CD14-positive monocyte (primary cell): Measurements from ENCODE around the gene STK38L. TPM values are rescaled to one million over a fixed set of nuclear protein-coding genes. Genes with fewer than 3 reads are reported as not detected.

ENCODE experiments used
- DNase-seq, 3 donors: peaks; one replicate each; pipeline ENCODE4 v3.0.0-alpha.2; 2011 to 2022
- H2AFZ ChIP-seq: 2 replicates; pipeline ENCODE4 v1.6.0; 2012; ENCODE audit warnings: mild to moderate bottlenecking, low read depth, low read length, inconsistent platforms; ENCODE audit not compliant: insufficient read depth, poor library complexity, severe bottlenecking
- H3K27ac ChIP-seq, 2 donors: 1 replicate in 1 of 2; 2 replicates in 1 of 2; pipeline ENCODE4 v1.5.1; 2012 to 2013; ENCODE audit warnings: low read length in 2 of 2, control low read depth in 1 of 2, inconsistent platforms in 1 of 2, low read depth in 1 of 2, mild to moderate bottlenecking in 1 of 2
- H3K27me3 ChIP-seq, 2 donors: one replicate each; pipeline versions ENCODE4 v1.6.0 to v1.6.1; 2011 to 2013; ENCODE audit warnings: low read length in 2 of 2; ENCODE audit not compliant: control insufficient read depth in 2 of 2, insufficient read depth in 2 of 2
- H3K36me3 ChIP-seq, 2 donors: replicated peaks in 1 of 2; 1 replicate in 1 of 2; 2 replicates in 1 of 2; pipeline versions ENCODE4 v1.5.1 to v1.6.1; 2012 to 2013; ENCODE audit warnings: low read length in 2 of 2, control low read depth in 1 of 2, inconsistent platforms in 1 of 2, mild to moderate bottlenecking in 1 of 2; ENCODE audit not compliant: insufficient read depth in 2 of 2, control insufficient read depth in 1 of 2
- H3K4me1 ChIP-seq, 2 donors: 1 replicate in 1 of 2; 2 replicates in 1 of 2; pipeline versions ENCODE4 v1.5.1 to v1.6.1; 2012 to 2013; ENCODE audit warnings: low read length in 2 of 2, control low read depth in 1 of 2, inconsistent platforms in 1 of 2, mild to moderate bottlenecking in 1 of 2, moderate library complexity in 1 of 2; ENCODE audit not compliant: insufficient read depth in 2 of 2, control insufficient read depth in 1 of 2
- H3K4me2 ChIP-seq: replicated peaks from 2 replicates; pipeline ENCODE3; 2012; ENCODE audit warnings: low read length, moderate library complexity, mild to moderate bottlenecking; ENCODE audit not compliant: poor library complexity, severe bottlenecking; ENCODE audit errors: extremely low read depth
- H3K4me3 ChIP-seq, 3 experiments: fragments of 200-600 bp in 1 of 3; sonication (generic) in 1 of 3; replicated peaks in 1 of 3; 1 replicate in 2 of 3; 2 replicates in 1 of 3; pipeline ENCODE4 v1.5.1; 2011 to 2013; ENCODE audit warnings: low read length in 3 of 3, mild to moderate bottlenecking in 3 of 3, control low read depth in 2 of 3, low read depth in 2 of 3, inconsistent platforms in 1 of 3, moderate library complexity in 1 of 3
- H3K79me2 ChIP-seq: 2 replicates; pipeline ENCODE4 v1.6.0; 2012; ENCODE audit warnings: mild to moderate bottlenecking, control low read depth, inconsistent platforms, low read length, moderate library complexity; ENCODE audit not compliant: insufficient read depth
- H3K9ac ChIP-seq: 2 replicates; pipeline ENCODE4 v1.6.0; 2017; ENCODE audit warnings: low read length, mild to moderate bottlenecking; ENCODE audit not compliant: insufficient read depth, poor library complexity, severe bottlenecking
- H3K9me3 ChIP-seq, 2 donors: replicated peaks in 1 of 2; 1 replicate in 1 of 2; 2 replicates in 1 of 2; pipeline versions ENCODE4 v1.5.1 to v1.6.1; 2012 to 2013; ENCODE audit warnings: low read length in 2 of 2, control low read depth in 1 of 2; ENCODE audit not compliant: control insufficient read depth in 1 of 2, insufficient read depth in 1 of 2
- H4K20me1 ChIP-seq: 2 replicates; pipeline ENCODE4 v1.6.0; 2012; ENCODE audit warnings: mild to moderate bottlenecking, low read length, control low read depth, moderate library complexity; ENCODE audit not compliant: insufficient read depth
- H3K27ac Mint-ChIP-seq, 7 donors: one replicate each; pipeline ENCODE4 v1.8.0; 2020; ENCODE audit warnings: mild to moderate bottlenecking in 7 of 7, mixed read lengths in 7 of 7, moderate library complexity in 6 of 7, inconsistent platforms in 2 of 7
- H3K27me3 Mint-ChIP-seq, 3 donors: one replicate each; pipeline ENCODE4 v1.8.0; 2021 to 2022; ENCODE audit warnings: low read depth in 3 of 3, mild to moderate bottlenecking in 3 of 3, mixed read lengths in 3 of 3, moderate library complexity in 3 of 3, inconsistent platforms in 1 of 3
- H3K36me3 Mint-ChIP-seq, 2 donors: one replicate each; pipeline ENCODE4 v1.8.0; 2020; ENCODE audit warnings: mixed read lengths in 2 of 2, inconsistent platforms in 1 of 2, mild to moderate bottlenecking in 1 of 2
- H3K4me1 Mint-ChIP-seq: one replicate; pipeline ENCODE4 v1.8.0; 2020; ENCODE audit warnings: mild to moderate bottlenecking, mixed read lengths
- H3K4me3 Mint-ChIP-seq, 2 donors: one replicate each; pipeline ENCODE4 v1.8.0; 2020; ENCODE audit warnings: mild to moderate bottlenecking in 2 of 2, mixed read lengths in 2 of 2, moderate library complexity in 1 of 2
- H3K9me3 Mint-ChIP-seq, 7 donors: one replicate each; pipeline ENCODE4 v1.8.0; 2020 to 2022; ENCODE audit warnings: mixed read lengths in 7 of 7, mild to moderate bottlenecking in 6 of 7, moderate library complexity in 6 of 7, inconsistent platforms in 2 of 7
- CTCF ChIP-seq: fragments of 200-600 bp; IDR thresholded peaks from one replicate; pipeline ENCODE4 v1.8.0; 2022; ENCODE audit warnings: antibody characterized with exemption, mild to moderate bottlenecking
- WGBS: methylation state at CpG from one replicate; pipeline ENCODE4 v1.1.5; 2013; ENCODE audit warnings: missing lambda C conversion rate; ENCODE audit not compliant: insufficient coverage; 5-methylcytosine and 5-hydroxymethylcytosine counted together
- intact Hi-C, 2 donors: fragments of 100-400 bp; cut with micrococcal nuclease; formaldehyde crosslinking; loops; one replicate each; pipeline versions ENCODE4 v1.15.0 to v1.15.1; 2023
- polyA plus RNA-seq, 3 donors: library from polyadenylated mRNA; depleted of rRNA in 1 of 3; unstranded in 2 of 3; stranded (reverse) in 1 of 3; fragments of 300-500 nt in 2 of 3; fragments of >200 nt in 1 of 3; fragmentation: Illumina TruSeq in 2 of 3; gene quantifications; 1 replicate in 2 of 3; 2 replicates in 1 of 3; pipeline ENCODE4 v1.2.3, GENCODE V29; 2012 to 2021

The STK38L gene
- polyA plus RNA-seq, 3 donors: 20.0 to 29.5 (median 20.5) TPM

- Mint-ChIP-seq H3K27me3 (peaks cover 0 to 3% (median 0%) of the 10 kb centered on the region in 3 donors), H3K36me3 (peaks cover 58 to 69% of the 10 kb centered on the region in 2 donors), H3K4me1 (no peaks in the 10 kb centered on the region), H3K4me3 (no peak overlapping the region), H3K27ac (peak overlapping the region in 1 of 7 donors; percentile 10), H3K9me3 (no peaks in the 10 kb centered on the region)
- H3K9me3 ChIP-seq: no peaks in the 10 kb centered on the region
- H3K36me3 ChIP-seq: peaks cover 54 to 87% of the 10 kb centered on the region in 2 donors
- peaks cover 37% of the 10 kb centered on the region for H4K20me1 ChIP-seq
- peaks cover 4% of the 10 kb centered on the region for H3K79me2 ChIP-seq
- TF ChIP-seq CTCF: no peak
- no peak overlapping the region for H3K27ac ChIP-seq
- H3K4me3 ChIP-seq: no peak overlapping the region
- no peaks in the 10 kb centered on the region for H3K27me3 ChIP-seq
- no peak for DNase-seq
- H3K4me1 ChIP-seq: no peaks in the 10 kb centered on the region
- H3K4me2 ChIP-seq: no peak overlapping the region
- H3K9ac ChIP-seq: no peak overlapping the region
- no peak overlapping the region for H2AFZ ChIP-seq
- intact Hi-C loops: loop anchor here (10.0 kb wide), 1 partner anchor 285 kb away; the partner anchor contains the start of gene TM7SF3 (in 2 of the 2)
Measured at GRCh38 chr12:27300226-27300625, 56.1 kb downstream of the STK38L start.

GRCh38 chr12:27303139-27304111, 59.3 kb downstream of the STK38L start:
- Histone ChIP-seq H3K27ac (no peak overlapping the region), H3K36me3 (peaks cover 59 to 86% of the 10 kb centered on the region in 2 donors), H3K27me3 (no peaks in the 10 kb centered on the region), H2AFZ (no peak overlapping the region), H3K9ac (no peak overlapping the region), H3K9me3 (no peaks in the 10 kb centered on the region), H3K4me1 (no peaks in the 10 kb centered on the region), H4K20me1 (peaks cover 12% of the 10 kb centered on the region), H3K79me2 (no peaks in the 10 kb centered on the region), H3K4me3 (no peak overlapping the region), H3K4me2 (no peak overlapping the region)
- Mint-ChIP-seq H3K27me3 (peaks cover 0 to 1% (median 0%) of the 10 kb centered on the region in 3 donors), H3K36me3 (peaks cover 50 to 70% of the 10 kb centered on the region in 2 donors), H3K27ac (peak overlapping the region in 2 of 7 donors; percentile 19 to 20), H3K9me3 (no peaks in the 10 kb centered on the region), H3K4me3 (no peak overlapping the region), H3K4me1 (no peaks in the 10 kb centered on the region)
- 80% methylated on average over 1 of the region's 3 CpGs for WGBS
- no peak for DNase-seq
- no peak for TF ChIP-seq CTCF
- intact Hi-C loops: loop anchor here (10.0 kb wide), 1 partner anchor 289 kb away; the partner anchor contains the start of gene TM7SF3 (in 2 of the 2)
